ENCODE results near the gene UBXN1. TPM values are rescaled to one million over a fixed set of nuclear protein-coding genes. Genes with fewer than 3 reads are reported as not detected.
"Not testable (repeated sequence)": the region's sequence is repeated elsewhere in the genome, so short reads cannot be mapped to it uniquely, and the experiment has no call there.

UBXN1 gene
- total RNA-seq, 4 donors from 2014 or later, result 216 to 450 (median 265) TPM

DNA sequence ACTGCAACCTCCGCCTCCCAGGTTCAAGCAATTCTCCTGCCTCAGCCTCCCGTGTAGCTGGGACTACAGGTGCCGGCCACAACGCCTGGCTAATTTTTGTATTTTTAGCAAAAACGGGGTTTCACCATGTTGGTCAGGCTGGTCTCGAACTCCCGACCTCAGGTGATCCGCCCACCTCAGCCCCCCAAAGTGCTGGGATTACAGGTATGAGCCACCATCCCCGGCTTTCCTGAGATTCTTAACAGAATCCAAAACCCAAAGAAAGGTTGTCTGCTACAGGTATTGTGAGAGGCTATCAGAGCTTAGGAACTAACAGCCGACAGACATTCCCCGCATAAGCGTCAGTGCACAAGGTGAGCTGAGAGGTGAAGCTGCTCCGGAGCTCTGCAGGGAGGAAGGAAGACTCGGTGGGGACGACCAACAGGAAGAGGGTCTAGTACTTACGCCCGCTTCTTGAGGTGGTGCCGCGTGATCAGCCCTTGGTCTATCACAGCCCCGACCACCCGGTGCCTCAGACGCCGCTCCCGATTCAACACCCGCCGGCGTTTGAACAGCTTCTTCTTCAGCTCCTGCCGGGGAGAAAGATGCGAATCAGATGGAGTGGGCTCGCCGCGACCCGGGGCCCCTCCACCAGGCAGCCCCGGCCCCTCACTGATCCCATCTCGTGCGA lies 14.3 kb downstream of the UBXN1 start:
- intact Hi-C loops (cut with DNase I; ENCODE audit: low total_unique reads), result loop anchor here (2.0 kb wide), 1 partner anchor 18 kb away; the partner anchor contains the start of gene GANAB
- Histone ChIP-seq H3K4me1 (peaks cover 30 to 34% of the 10 kb centered on the region in 2 donors), H3K27me3 (no peaks in the 10 kb centered on the region), H3K9me3 (no peaks in the 10 kb centered on the region), H3K36me3 (peaks cover 0 to 20% of the 10 kb centered on the region in 2 donors), H3K27ac (peak overlapping the region; percentile 82 to 97 (median 88)), H3K4me3 (peak overlapping the region; percentile 68 to 96 (median 79))
- TF ChIP-seq POLR2A (IDR thresholded peaks at IDR 0.05), result no peak
- TF ChIP-seq CTCF (IDR thresholded peaks at IDR 0.05 in 4 of 5, conservative IDR thresholded peaks at IDR 0.05 in 1 of 5), result no peak
- in situ Hi-C loops (cut with MboI; ENCODE audit: low sequenced_read_pairs in 4 of 4), result no loop called here
- peak; percentile 56 to 78 for ATAC-seq
- peak in 1 of 2 donors; percentile 60 for DNase-seq

DNA sequence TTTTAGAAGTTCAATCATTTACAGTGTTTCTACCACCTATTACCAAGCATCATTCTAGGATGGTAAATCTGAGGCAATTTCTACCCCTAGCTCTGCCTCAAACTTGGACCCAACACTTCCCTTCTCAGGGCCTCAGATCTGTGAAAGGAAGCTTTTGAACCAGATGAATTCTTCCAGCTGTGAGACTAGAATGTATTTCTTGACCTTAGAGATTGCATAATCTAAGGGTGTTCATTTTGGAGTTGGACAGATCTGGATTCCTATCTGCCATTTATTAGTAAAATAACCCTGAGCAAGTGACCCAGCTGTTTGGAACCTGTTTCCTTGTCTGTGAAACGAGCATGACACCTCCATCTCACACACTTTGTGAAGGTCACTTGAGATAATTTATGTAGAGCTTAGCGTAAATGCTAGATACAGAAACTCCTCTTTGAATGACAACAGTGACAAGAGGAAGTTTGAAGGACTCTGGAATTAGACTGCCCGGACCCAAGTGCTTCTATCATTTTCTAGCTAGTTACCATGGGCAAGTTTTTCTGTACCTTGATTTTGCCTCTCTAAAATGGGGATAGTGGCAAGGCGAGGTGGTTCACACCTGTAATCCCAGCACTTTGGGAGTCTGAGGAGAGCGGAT lies 22.0 kb downstream of the UBXN1 start:
- in situ Hi-C loops (cut with MboI; ENCODE audit: low sequenced_read_pairs in 4 of 4), result no loop called here
- intact Hi-C loops (cut with DNase I; ENCODE audit: low total_unique reads), result no loop called here
- no peak for TF ChIP-seq CTCF (IDR thresholded peaks at IDR 0.05 in 4 of 5, conservative IDR thresholded peaks at IDR 0.05 in 1 of 5)
- TF ChIP-seq POLR2A (IDR thresholded peaks at IDR 0.05), result no peak

GRCh38 chr11:62654297-62654696 lies 24.6 kb downstream of the UBXN1 start:
- Histone ChIP-seq H3K4me1 (peaks cover 12 to 13% of the 10 kb centered on the region in 2 donors), H3K4me3 (no peak overlapping the region), H3K36me3 (peaks cover 0 to 7% of the 10 kb centered on the region in 2 donors), H3K27me3 (no peaks in the 10 kb centered on the region), H3K9me3 (no peaks in the 10 kb centered on the region), H3K27ac (no peak overlapping the region)
- intact Hi-C loops (cut with DNase I; ENCODE audit: low total_unique reads), result no loop called here
- DNase-seq, result no peak
- no peak for ATAC-seq
- TF ChIP-seq CTCF (IDR thresholded peaks at IDR 0.05 in 4 of 5, conservative IDR thresholded peaks at IDR 0.05 in 1 of 5) (no peak), POLR2A (IDR thresholded peaks at IDR 0.05) (no peak)
- in situ Hi-C loops (cut with MboI; ENCODE audit: low sequenced_read_pairs in 4 of 4), result no loop called here

More for the DNA sequence above, 22.0 kb downstream of the UBXN1 start:
- Histone ChIP-seq H3K27ac (no peak overlapping the region), H3K4me1 (peaks cover 6 to 7% of the 10 kb centered on the region in 2 donors), H3K36me3 (no peaks in the 10 kb centered on the region), H3K27me3 (no peaks in the 10 kb centered on the region), H3K4me3 (no peak overlapping the region), H3K9me3 (no peaks in the 10 kb centered on the region)
- DNase-seq (no peak), ATAC-seq (no peak)

- Histone ChIP-seq H3K36me3 (peaks cover 0 to 22% of the 10 kb centered on the region in 2 donors), H3K4me1 (peaks cover 13 to 18% of the 10 kb centered on the region in 2 donors), H3K27ac (peak overlapping the region; percentile 89 to 95 (median 92)), H3K27me3 (no peaks in the 10 kb centered on the region), H3K4me3 (peak overlapping the region; percentile 78 to 91 (median 86)), H3K9me3 (no peaks in the 10 kb centered on the region)
- in situ Hi-C loops (cut with MboI; ENCODE audit: low sequenced_read_pairs in 4 of 4), result no loop called here
- no peak for DNase-seq
- no peak for ATAC-seq
- intact Hi-C loops (cut with DNase I; ENCODE audit: low total_unique reads), result loop anchor here (2.0 kb wide), 2 partner anchors 26 to 42 kb away; partner anchors contain the start of gene UBXN1
- TF ChIP-seq CTCF (IDR thresholded peaks at IDR 0.05 in 4 of 5, conservative IDR thresholded peaks at IDR 0.05 in 1 of 5) (no peak), POLR2A (IDR thresholded peaks at IDR 0.05) (no peak)
Measured at GRCh38 chr11:62652161-62653006, 26.5 kb downstream of the UBXN1 start.

DNA sequence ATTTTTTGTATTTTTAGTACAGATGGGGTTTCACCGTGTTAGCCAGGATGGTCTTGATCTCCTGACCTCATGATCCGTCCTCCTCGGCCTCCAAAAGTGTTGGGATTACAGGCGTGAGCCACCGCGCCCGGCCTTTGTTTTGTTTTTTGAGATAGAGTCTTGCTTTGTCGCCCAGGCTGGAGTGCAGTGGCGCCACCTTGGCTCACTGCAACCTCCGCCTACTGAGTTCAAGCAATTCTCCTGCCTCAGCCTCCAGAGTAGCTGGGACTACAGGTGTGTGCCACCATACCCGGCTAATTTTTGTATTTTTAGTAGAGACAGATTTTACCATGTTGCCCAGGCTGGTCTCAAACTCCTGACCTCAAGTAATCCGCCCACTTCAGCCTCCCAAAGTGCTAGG lies 28.6 kb downstream of the UBXN1 start:
- ATAC-seq; H3K27me3 ChIP-seq; H3K9me3 ChIP-seq; DNase-seq; H3K4me3 ChIP-seq; H3K27ac ChIP-seq; in situ Hi-C loops (cut with MboI; ENCODE audit: low sequenced_read_pairs in 4 of 4); intact Hi-C loops (cut with DNase I; ENCODE audit: low total_unique reads): not testable (repeated sequence)
- Histone ChIP-seq H3K36me3 (peaks cover 0 to 22% of the 10 kb centered on the region in 2 donors), H3K4me1 (peaks cover 26 to 31% of the 10 kb centered on the region in 2 donors)

Measured in gastrocnemius medialis (tissue), 4 donors.